Mesenchymal stem cell (in vitro differentiated cells and primary cell): Measurements from ENCODE around the gene KITLG.
A peak's percentile ranks its signal among the peaks of the same experiment; 100 is the strongest.

Source experiments
- DNase-seq: peaks from one replicate; pipeline ENCODE4 v3.0.0-alpha.2; 2013
- H2AFZ ChIP-seq: one replicate; pipeline ENCODE4 v1.6.1; 2013; ENCODE audit warnings: low read depth, mild to moderate bottlenecking, control low read depth, inconsistent platforms, low read length, moderate library complexity
- H2AK5ac ChIP-seq: 2 replicates; pipeline ENCODE4 v1.6.1; 2013; ENCODE audit warnings: low read length, moderate library complexity, mild to moderate bottlenecking, inconsistent platforms; ENCODE audit not compliant: severe bottlenecking
- H2BK120ac ChIP-seq: one replicate; pipeline ENCODE4 v1.6.1; 2013; ENCODE audit warnings: low read depth, mild to moderate bottlenecking, inconsistent platforms, low read length, moderate library complexity
- H2BK12ac ChIP-seq, 2 experiments: one replicate each; pipeline ENCODE4 v1.6.1; 2013; ENCODE audit warnings: inconsistent platforms in 2 of 2, low read length in 2 of 2, mild to moderate bottlenecking in 2 of 2, moderate library complexity in 2 of 2, control low read depth in 1 of 2
- H2BK15ac ChIP-seq: one replicate; pipeline ENCODE4 v1.6.1; 2013; ENCODE audit warnings: mild to moderate bottlenecking, low read depth, inconsistent platforms; ENCODE audit not compliant: poor library complexity, severe bottlenecking
- H2BK5ac ChIP-seq: 2 replicates; pipeline ENCODE4 v1.6.1; 2013; ENCODE audit warnings: low read depth, mild to moderate bottlenecking, low read length, control low read depth, inconsistent platforms; ENCODE audit not compliant: poor library complexity, severe bottlenecking
- H3K14ac ChIP-seq, 2 experiments: one replicate each; pipeline ENCODE4 v1.6.1; 2013; ENCODE audit warnings: inconsistent platforms in 2 of 2, low read length in 2 of 2, control low read depth in 1 of 2, mild to moderate bottlenecking in 1 of 2, moderate library complexity in 1 of 2
- H3K18ac ChIP-seq, 2 experiments: one replicate each; pipeline ENCODE4 v1.6.1; 2013; ENCODE audit warnings: inconsistent platforms in 2 of 2, low read length in 2 of 2, control low read depth in 1 of 2, low read depth in 1 of 2, mild to moderate bottlenecking in 1 of 2
- H3K23ac ChIP-seq, 2 experiments: one replicate each; pipeline ENCODE4 v1.6.1; 2013; ENCODE audit warnings: inconsistent platforms in 2 of 2, low read length in 2 of 2, mild to moderate bottlenecking in 2 of 2, moderate library complexity in 2 of 2, control low read depth in 1 of 2
- H3K27ac ChIP-seq: 2 replicates; pipeline ENCODE4 v1.5.1; 2013; ENCODE audit warnings: mild to moderate bottlenecking, moderate library complexity, low read length, control low read depth, inconsistent platforms; ENCODE audit not compliant: poor library complexity, severe bottlenecking
- H3K27me3 ChIP-seq, 2 experiments: 2 replicates each; pipeline versions ENCODE4 v1.6.1 to v1.7.0; 2013; ENCODE audit warnings: low read length in 2 of 2, mild to moderate bottlenecking in 2 of 2, moderate library complexity in 2 of 2, control low read depth in 1 of 2, inconsistent platforms in 1 of 2; ENCODE audit not compliant: control insufficient read depth in 1 of 2, insufficient read depth in 1 of 2
- H3K36me3 ChIP-seq, 2 experiments: 2 replicates each; pipeline versions ENCODE4 v1.6.1 to v1.7.0; 2013; ENCODE audit warnings: low read length in 2 of 2, control low read depth in 1 of 2, inconsistent platforms in 1 of 2, low read depth in 1 of 2, mild to moderate bottlenecking in 1 of 2; ENCODE audit not compliant: insufficient read depth in 2 of 2, control insufficient read depth in 1 of 2
- H3K4ac ChIP-seq, 2 experiments: one replicate each; pipeline ENCODE4 v1.6.1; 2013; ENCODE audit warnings: inconsistent platforms in 2 of 2, low read length in 2 of 2, mild to moderate bottlenecking in 2 of 2, moderate library complexity in 2 of 2, control low read depth in 1 of 2, low read depth in 1 of 2
- H3K4me1 ChIP-seq: 2 replicates; pipeline ENCODE4 v1.6.1; 2013; ENCODE audit warnings: low read depth, low read length, control low read depth; ENCODE audit not compliant: control insufficient read depth, insufficient read depth
- H3K4me2 ChIP-seq: 2 replicates; pipeline ENCODE4 v1.6.1; 2013; ENCODE audit warnings: low read length, mild to moderate bottlenecking, inconsistent platforms; ENCODE audit not compliant: poor library complexity, severe bottlenecking
- H3K4me3 ChIP-seq, 2 experiments: 2 replicates each; pipeline versions ENCODE4 v1.5.1 to v1.7.0; 2013; ENCODE audit warnings: low read length in 2 of 2, mild to moderate bottlenecking in 2 of 2, control low read depth in 1 of 2, low read depth in 1 of 2; ENCODE audit not compliant: insufficient read depth in 1 of 2
- H3K79me1 ChIP-seq: replicated peaks from 2 replicates; pipeline ENCODE4 v1.6.1; 2013; ENCODE audit warnings: mild to moderate bottlenecking, control low read depth, low read length, inconsistent platforms; ENCODE audit not compliant: poor library complexity, severe bottlenecking
- H3K9ac ChIP-seq: 2 replicates; pipeline ENCODE4 v1.7.0; 2013; ENCODE audit warnings: mild to moderate bottlenecking, low read length, moderate library complexity
- H3K9me3 ChIP-seq: 2 replicates; pipeline ENCODE4 v1.7.0; 2013; ENCODE audit warnings: mild to moderate bottlenecking, low read length; ENCODE audit not compliant: control insufficient read depth
- H4K8ac ChIP-seq: one replicate; pipeline ENCODE4 v1.6.1; 2013; ENCODE audit warnings: inconsistent platforms, mild to moderate bottlenecking, low read length, moderate library complexity
- H4K91ac ChIP-seq: one replicate; pipeline ENCODE4 v1.6.1; 2013; ENCODE audit warnings: mild to moderate bottlenecking, low read length, inconsistent platforms
- WGBS: methylation state at CpG from one replicate; pipeline ENCODE4 v1.1.7; 2013; ENCODE audit warnings: mixed read lengths; 5-methylcytosine and 5-hydroxymethylcytosine counted together

Gene KITLG

GRCh38 chr12:88566430-88566829 lies 13.8 kb downstream of the KITLG start:
- Histone ChIP-seq H4K8ac (no peak overlapping the region), H2AFZ (no peak overlapping the region), H4K91ac (peak overlapping the region; percentile 18), H2BK5ac (no peak overlapping the region), H2BK12ac (peak overlapping the region in 1 of 2 experiments; percentile 71), H3K4ac (peak overlapping the region in 1 of 2 experiments; percentile 41), H3K79me1 (peaks cover 14% of the 10 kb centered on the region), H3K36me3 (no peaks in the 10 kb centered on the region), H2BK15ac (no peak overlapping the region), H3K23ac (no peak overlapping the region), H3K18ac (peak overlapping the region in 1 of 2 experiments; percentile 55), H3K4me2 (no peak overlapping the region), H2BK120ac (no peak overlapping the region), H3K9me3 (no peaks in the 10 kb centered on the region), H2AK5ac (peak overlapping the region; percentile 53), H3K9ac (no peak overlapping the region), H3K4me1 (no peaks in the 10 kb centered on the region), H3K4me3 (no peak overlapping the region), H3K27me3 (no peaks in the 10 kb centered on the region), H3K27ac (no peak overlapping the region), H3K14ac (no peak overlapping the region)
- 90% methylated on average over 3 of the region's 4 CpGs for WGBS
- DNase-seq = no peak

GRCh38 chr12:88562846-88563582 lies 17.3 kb downstream of the KITLG start:
- DNase-seq = peak; percentile 41
- H2BK12ac ChIP-seq = no peak overlapping the region
- H3K4me2 ChIP-seq = no peak overlapping the region
- H3K4me3 ChIP-seq = peak overlapping the region in 1 of 2 experiments; percentile 34
- no peaks in the 10 kb centered on the region for H3K36me3 ChIP-seq
- H3K4ac ChIP-seq = no peak overlapping the region
- no peak overlapping the region for H3K27ac ChIP-seq
- no peak overlapping the region for H2AFZ ChIP-seq
- peaks cover 12% of the 10 kb centered on the region for H3K79me1 ChIP-seq
- H4K8ac ChIP-seq = no peak overlapping the region
- H3K4me1 ChIP-seq = no peaks in the 10 kb centered on the region
- no peak overlapping the region for H2AK5ac ChIP-seq
- H3K27me3 ChIP-seq = no peaks in the 10 kb centered on the region
- H2BK15ac ChIP-seq = no peak overlapping the region
- no peak overlapping the region for H4K91ac ChIP-seq
- H3K18ac ChIP-seq = no peak overlapping the region
- H3K23ac ChIP-seq = no peak overlapping the region
- peak overlapping the region; percentile 16 for H3K9ac ChIP-seq
- no peak overlapping the region for H2BK5ac ChIP-seq
- no peaks in the 10 kb centered on the region for H3K9me3 ChIP-seq
- H3K14ac ChIP-seq = no peak overlapping the region
- H2BK120ac ChIP-seq = no peak overlapping the region
- WGBS = 87% methylated on average over 3 of the region's 4 CpGs

GRCh38 chr12:88562151-88562550 lies 18.1 kb downstream of the KITLG start:
- H3K27me3 ChIP-seq = no peaks in the 10 kb centered on the region
- no peak overlapping the region for H2AFZ ChIP-seq
- no peak overlapping the region for H2BK120ac ChIP-seq
- H3K18ac ChIP-seq = no peak overlapping the region
- no peak overlapping the region for H4K91ac ChIP-seq
- no peaks in the 10 kb centered on the region for H3K9me3 ChIP-seq
- no peak overlapping the region for H3K9ac ChIP-seq
- no peak overlapping the region for H2BK12ac ChIP-seq
- no peak overlapping the region for H3K4ac ChIP-seq
- DNase-seq = no peak
- no peak overlapping the region for H3K27ac ChIP-seq
- H3K4me2 ChIP-seq = no peak overlapping the region
- H3K4me1 ChIP-seq = no peaks in the 10 kb centered on the region
- no peak overlapping the region for H3K14ac ChIP-seq
- 100% methylated on average over 1 of the region's 2 CpGs for WGBS
- no peak overlapping the region for H2AK5ac ChIP-seq
- H2BK5ac ChIP-seq = no peak overlapping the region
- peak overlapping the region in 1 of 2 experiments; percentile 34 for H3K4me3 ChIP-seq
- H4K8ac ChIP-seq = no peak overlapping the region
- H3K36me3 ChIP-seq = no peaks in the 10 kb centered on the region
- no peak overlapping the region for H2BK15ac ChIP-seq
- no peak overlapping the region for H3K23ac ChIP-seq
- H3K79me1 ChIP-seq = peaks cover 10% of the 10 kb centered on the region

DNA sequence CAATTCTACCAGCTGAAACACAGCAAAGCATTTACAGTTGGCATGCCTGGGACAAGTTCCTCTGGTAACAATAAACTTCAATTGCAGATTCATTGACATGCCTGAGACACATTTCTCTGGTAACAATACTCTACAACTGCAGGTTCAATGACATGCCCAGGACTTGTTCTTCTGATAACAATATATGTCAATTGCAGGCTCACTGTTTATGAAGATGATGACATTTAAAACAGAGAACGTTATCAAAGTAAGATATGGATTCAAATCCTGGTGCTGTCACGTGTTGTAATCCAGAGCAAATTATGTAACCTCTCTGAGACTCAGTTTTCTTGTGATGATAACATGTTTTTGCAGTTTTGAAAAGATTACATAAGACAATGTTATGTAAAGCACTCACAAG lies 20.5 kb downstream of the KITLG start:
- Histone ChIP-seq H3K4me2 (no peak overlapping the region), H3K14ac (no peak overlapping the region), H3K9me3 (no peaks in the 10 kb centered on the region), H3K79me1 (peaks cover 9% of the 10 kb centered on the region), H4K91ac (no peak overlapping the region), H3K9ac (peak overlapping the region; percentile 41), H2AK5ac (no peak overlapping the region), H3K4me1 (no peaks in the 10 kb centered on the region), H3K27ac (no peak overlapping the region), H3K4ac (no peak overlapping the region), H3K27me3 (no peaks in the 10 kb centered on the region), H2BK12ac (no peak overlapping the region), H3K23ac (no peak overlapping the region), H4K8ac (no peak overlapping the region), H3K4me3 (no peak overlapping the region), H3K36me3 (no peaks in the 10 kb centered on the region), H2BK120ac (no peak overlapping the region), H2BK5ac (no peak overlapping the region), H3K18ac (no peak overlapping the region), H2BK15ac (no peak overlapping the region), H2AFZ (no peak overlapping the region)
- DNase-seq = no peak
- 100% methylated on average over 2 of the region's 2 CpGs for whole genome bisulfite sequencing
